T-cell (primary cell): ENCODE data around the gene GUSB. TPM values are rescaled to one million over a fixed set of nuclear protein-coding genes. Genes with fewer than 3 reads are reported as not detected.

Source experiments
- ATAC-seq, 4 experiments: fragments of 200-7000 bp in 3 of 4; fragments of 150-1000 bp in 1 of 4; cut with Tn5 transposase; replicated peaks in 1 of 4; 1 replicate in 3 of 4; 2 replicates in 1 of 4; pipeline ENCODE4 v1.10.0; 2021; ENCODE audit warnings: moderate library complexity in 3 of 4, mild to moderate bottlenecking in 2 of 4, moderate number of reproducible peaks in 1 of 4
- CTCF ChIA-PET, 2 donors: fragments of 300-600 bp; sonication (Branson Sonifier 250); formaldehyde crosslinking; loops; one replicate each; lab custom pipeline; 2022; ENCODE audit warnings: antibody characterized with exemption in 2 of 2; lab: Charles Lee
- POLR2A ChIA-PET, 2 donors: fragments of 300-600 bp; sonication (Branson Sonifier 250); formaldehyde crosslinking; loops; one replicate each; lab custom pipeline; 2022; ENCODE audit warnings: antibody characterized with exemption in 2 of 2; lab: Charles Lee
- DNase-seq, 35 experiments: peaks; one replicate each; pipeline versions ENCODE4 v3.0.0 to v3.0.0-alpha.2; 2013 to 2023
- H3K27ac ChIP-seq: one replicate; pipeline ENCODE4 v1.5.1; 2013; ENCODE audit warnings: low read length
- H3K27me3 ChIP-seq, 2 experiments: replicated peaks in 1 of 2; 1 replicate in 1 of 2; 2 replicates in 1 of 2; pipeline versions ENCODE4 v1.6.1 to v1.7.0; 2013; ENCODE audit warnings: low read length in 1 of 2, mixed read lengths in 1 of 2; ENCODE audit not compliant: control insufficient read depth in 2 of 2, insufficient read depth in 2 of 2; ENCODE audit errors: extremely low read depth in 1 of 2
- H3K36me3 ChIP-seq, 2 donors: 1 replicate in 1 of 2; 2 replicates in 1 of 2; pipeline versions ENCODE4 v1.6.1 to v1.7.0; 2013; ENCODE audit warnings: low read length in 1 of 2; ENCODE audit not compliant: control insufficient read depth in 2 of 2, insufficient read depth in 1 of 2; ENCODE audit errors: extremely low read depth in 1 of 2
- H3K4me1 ChIP-seq, 2 experiments: 1 replicate in 1 of 2; 2 replicates in 1 of 2; pipeline versions ENCODE4 v1.6.1 to v1.7.0; 2013; ENCODE audit warnings: low read length in 2 of 2, mixed read lengths in 1 of 2; ENCODE audit not compliant: insufficient read depth in 2 of 2, control insufficient read depth in 1 of 2; ENCODE audit errors: extremely low read depth in 1 of 2
- H3K4me3 ChIP-seq, 2 donors: 1 replicate in 1 of 2; 2 replicates in 1 of 2; pipeline versions ENCODE4 v1.5.1 to v1.7.0; 2013; ENCODE audit warnings: mild to moderate bottlenecking in 2 of 2, low read length in 1 of 2, moderate library complexity in 1 of 2; ENCODE audit not compliant: control insufficient read depth in 1 of 2; ENCODE audit errors: extremely low read depth in 1 of 2
- H3K9me3 ChIP-seq: 2 replicates; pipeline ENCODE4 v1.7.0; 2013
- H3K27ac Mint-ChIP-seq, 2 donors: one replicate each; pipeline ENCODE4 v1.8.0; 2020 to 2021; ENCODE audit warnings: mild to moderate bottlenecking in 2 of 2, mixed read lengths in 2 of 2
- H3K27me3 Mint-ChIP-seq, 2 donors: one replicate each; pipeline ENCODE4 v1.8.0; 2021 to 2022; ENCODE audit warnings: mixed read lengths in 2 of 2
- H3K36me3 Mint-ChIP-seq: one replicate; pipeline ENCODE4 v1.8.0; 2021; ENCODE audit warnings: mixed read lengths
- H3K4me1 Mint-ChIP-seq, 3 donors: one replicate each; pipeline ENCODE4 v1.8.0; 2020 to 2022; ENCODE audit warnings: mixed read lengths in 3 of 3, mild to moderate bottlenecking in 1 of 3
- H3K4me3 Mint-ChIP-seq, 3 donors: one replicate each; pipeline ENCODE4 v1.8.0; 2020 to 2022; ENCODE audit warnings: mild to moderate bottlenecking in 3 of 3, mixed read lengths in 3 of 3, moderate library complexity in 3 of 3
- H3K9me3 Mint-ChIP-seq, 3 donors: one replicate each; pipeline ENCODE4 v1.8.0; 2020 to 2022; ENCODE audit warnings: mixed read lengths in 3 of 3
- WGBS: methylation state at CpG from one replicate; pipeline ENCODE4 v1.1.5; 2013; ENCODE audit warnings: missing lambda C conversion rate; ENCODE audit not compliant: insufficient coverage; 5-methylcytosine and 5-hydroxymethylcytosine counted together
- total RNA-seq, 35 experiments: library from RNA in 6 of 35; stranded (reverse) in 6 of 35; fragments of 120-200 nt in 1 of 35; gene quantifications; one replicate each; pipeline versions ENCODE4 v1.2.1 to v1.2.4 and lab custom pipeline; 2013 to 2026

The GUSB gene
- total RNA-seq, 5 donors from 2014 or later (not counting 1 experiment from before 2014, with no cell fraction given): 35.3 to 56.7 (median 52.3) TPM

DNA sequence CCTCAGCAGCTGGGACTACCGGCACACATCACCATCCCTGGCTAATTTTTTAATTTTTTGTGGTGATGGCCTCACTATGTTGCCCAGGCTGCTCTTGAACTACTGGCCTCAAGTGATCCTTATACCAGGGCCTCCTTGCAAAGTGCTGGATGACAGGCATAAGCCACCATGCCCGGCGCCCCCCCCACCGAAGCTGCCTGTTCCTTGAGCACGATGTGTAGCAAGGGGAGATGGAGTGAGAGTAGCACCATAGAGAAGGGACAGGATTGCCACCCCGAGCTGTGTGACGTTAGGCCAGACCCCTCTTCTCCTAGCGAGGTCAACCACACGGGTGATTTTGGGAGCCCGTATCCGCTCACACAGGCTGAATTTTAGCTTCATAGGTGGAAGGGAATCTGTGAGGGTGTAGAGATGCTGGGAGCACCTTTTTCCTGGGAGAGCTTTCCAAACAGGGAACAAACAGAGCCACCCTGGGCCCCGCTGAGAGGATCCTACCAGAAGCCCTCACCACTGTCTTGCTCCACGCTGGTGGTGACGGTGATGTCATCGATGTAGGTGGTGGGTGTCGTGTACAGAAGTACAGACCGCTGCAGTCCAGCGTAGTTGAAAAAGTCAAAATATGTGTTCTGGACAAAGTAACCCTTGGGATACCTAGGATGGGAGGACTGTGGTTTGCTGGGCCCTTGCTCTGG lies 3.0 kb downstream of the GUSB start:
- H3K4me3 ChIP-seq: no peak overlapping the region
- Mint-ChIP-seq H3K27ac (no peak overlapping the region), H3K27me3 (no peaks in the 10 kb centered on the region), H3K4me3 (peak overlapping the region in 1 of 3 donors; percentile 44), H3K36me3 (peaks cover 6% of the 10 kb centered on the region), H3K4me1 (peaks cover 11 to 19% (median 14%) of the 10 kb centered on the region in 3 donors), H3K9me3 (no peaks in the 10 kb centered on the region)
- H3K27ac ChIP-seq: no peak overlapping the region
- peaks cover 8 to 26% of the 10 kb centered on the region in 2 experiments for H3K4me1 ChIP-seq
- H3K9me3 ChIP-seq: no peaks in the 10 kb centered on the region
- 95% methylated on average over 6 of the region's 18 CpGs for WGBS
- peaks cover 6 to 29% of the 10 kb centered on the region in 2 donors for H3K36me3 ChIP-seq
- ATAC-seq (no peak), DNase-seq (no peak)
- no peaks in the 10 kb centered on the region for H3K27me3 ChIP-seq
- ChIA-PET CTCF (no interaction called here), POLR2A (no interaction called here)

DNA sequence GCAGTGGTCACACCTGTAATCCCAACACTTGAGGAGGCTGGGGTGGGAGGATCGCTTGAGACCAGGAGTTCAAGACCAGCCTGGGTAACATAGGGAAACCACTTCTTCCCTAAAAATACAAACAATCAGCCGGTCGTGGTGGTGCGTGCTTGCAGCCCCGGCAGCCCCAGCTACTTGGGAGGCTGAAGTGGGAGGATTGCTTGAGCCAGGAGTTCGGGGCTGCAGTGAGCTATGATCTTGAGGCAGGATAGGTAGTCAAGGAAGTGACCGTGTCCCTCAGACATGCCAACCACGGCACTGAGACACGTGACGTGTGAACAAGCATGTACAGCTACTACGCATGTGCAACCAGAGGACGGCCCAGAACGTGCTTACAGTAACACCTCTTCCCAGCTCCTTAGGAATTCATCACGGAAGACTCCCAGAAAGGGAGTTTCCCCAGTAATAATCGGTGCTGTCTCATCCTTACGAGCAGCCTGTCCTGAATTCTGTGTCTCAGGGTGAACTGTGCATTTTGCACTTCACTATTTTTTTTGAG lies 5.3 kb downstream of the GUSB start:
- H3K4me3 Mint-ChIP-seq: no peak overlapping the region
- Histone ChIP-seq H3K4me1 (peaks cover 8 to 17% of the 10 kb centered on the region in 2 experiments), H3K27ac (no peak overlapping the region), H3K27me3 (no peaks in the 10 kb centered on the region), H3K9me3 (no peaks in the 10 kb centered on the region), H3K4me3 (no peak overlapping the region), H3K36me3 (peaks cover 19 to 47% of the 10 kb centered on the region in 2 donors)
- ATAC-seq (no peak), DNase-seq (no peak)
- ChIA-PET POLR2A (no interaction called here), CTCF (no interaction called here)
- no peaks in the 10 kb centered on the region for H3K27me3 Mint-ChIP-seq
- peaks cover 17% of the 10 kb centered on the region for H3K36me3 Mint-ChIP-seq
- H3K9me3 Mint-ChIP-seq: no peaks in the 10 kb centered on the region
- no peak overlapping the region for H3K27ac Mint-ChIP-seq
- 95% methylated on average over 8 of the region's 16 CpGs for WGBS
- H3K4me1 Mint-ChIP-seq: peaks cover 11 to 19% (median 14%) of the 10 kb centered on the region in 3 donors

DNA sequence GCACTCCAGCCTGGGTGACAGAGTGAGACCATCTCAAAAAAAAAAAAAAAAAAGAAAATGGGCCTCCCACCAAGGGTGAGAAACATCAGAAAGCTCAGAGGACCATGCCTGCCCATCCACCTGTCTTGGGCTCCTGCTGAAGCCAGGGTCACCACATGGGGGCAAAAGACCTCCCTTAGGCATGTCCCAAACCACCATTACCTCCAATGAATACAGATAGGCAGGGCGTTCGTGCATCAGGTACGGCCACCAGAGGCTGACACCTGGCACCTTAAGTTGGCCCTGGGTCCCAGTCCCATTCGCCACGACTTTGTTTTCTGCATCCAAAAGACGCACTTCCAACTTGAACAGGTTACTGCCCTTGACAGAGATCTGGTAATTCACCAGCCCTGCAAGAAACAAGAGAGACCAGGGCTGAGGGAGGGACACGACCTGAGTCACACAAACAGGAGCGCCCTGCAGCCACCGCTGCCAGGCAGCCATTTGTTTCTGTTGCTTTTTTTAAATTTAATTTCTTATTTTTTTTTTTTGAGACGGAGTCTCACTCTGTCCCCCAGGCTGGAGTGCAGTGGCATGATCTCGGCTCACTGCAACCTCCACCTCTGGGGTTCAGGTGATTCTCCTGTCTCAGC lies 6.1 kb downstream of the GUSB start:
- Mint-ChIP-seq H3K9me3 (no peaks in the 10 kb centered on the region), H3K36me3 (peaks cover 19% of the 10 kb centered on the region), H3K4me3 (no peak overlapping the region), H3K4me1 (peaks cover 8 to 16% (median 12%) of the 10 kb centered on the region in 3 donors), H3K27ac (no peak overlapping the region), H3K27me3 (no peaks in the 10 kb centered on the region)
- Histone ChIP-seq H3K9me3 (no peaks in the 10 kb centered on the region), H3K27me3 (no peaks in the 10 kb centered on the region), H3K4me1 (peaks cover 6 to 9% of the 10 kb centered on the region in 2 experiments), H3K4me3 (no peak overlapping the region), H3K36me3 (peaks cover 21 to 54% of the 10 kb centered on the region in 2 donors), H3K27ac (no peak overlapping the region)
- POLR2A ChIA-PET: no interaction called here
- 95% methylated on average over 7 of the region's 11 CpGs for WGBS
- CTCF ChIA-PET: interaction anchor here in 1 of 2 donors (0.6 kb wide), 1 partner anchor 18 kb away, joined by 3 read pairs; no protein-coding TSS in a partner anchor
- ATAC-seq (no peak), DNase-seq (no peak)

DNA sequence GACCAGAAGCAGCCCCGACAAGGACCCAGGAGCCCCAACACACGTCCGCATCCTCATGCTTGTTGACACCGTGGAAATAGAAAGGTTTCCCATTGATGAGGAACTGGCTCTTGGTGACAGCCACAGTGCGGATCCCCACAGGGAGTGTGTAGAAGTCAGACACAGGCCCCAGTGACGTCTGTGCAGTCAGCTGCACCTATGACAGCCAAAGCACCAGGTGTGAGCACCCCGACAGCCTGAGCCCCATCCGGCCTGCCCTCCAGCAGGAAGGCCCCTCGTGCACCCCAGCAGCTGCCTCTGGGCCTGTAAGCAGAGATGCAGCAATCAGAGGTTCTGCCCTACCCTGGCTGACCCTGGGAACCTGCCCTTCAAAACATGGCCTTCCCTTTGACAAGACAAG lies 7.1 kb downstream of the GUSB start:
- H3K4me3 Mint-ChIP-seq: no peak overlapping the region
- WGBS: 91% methylated on average over 9 of the region's 9 CpGs

DNA sequence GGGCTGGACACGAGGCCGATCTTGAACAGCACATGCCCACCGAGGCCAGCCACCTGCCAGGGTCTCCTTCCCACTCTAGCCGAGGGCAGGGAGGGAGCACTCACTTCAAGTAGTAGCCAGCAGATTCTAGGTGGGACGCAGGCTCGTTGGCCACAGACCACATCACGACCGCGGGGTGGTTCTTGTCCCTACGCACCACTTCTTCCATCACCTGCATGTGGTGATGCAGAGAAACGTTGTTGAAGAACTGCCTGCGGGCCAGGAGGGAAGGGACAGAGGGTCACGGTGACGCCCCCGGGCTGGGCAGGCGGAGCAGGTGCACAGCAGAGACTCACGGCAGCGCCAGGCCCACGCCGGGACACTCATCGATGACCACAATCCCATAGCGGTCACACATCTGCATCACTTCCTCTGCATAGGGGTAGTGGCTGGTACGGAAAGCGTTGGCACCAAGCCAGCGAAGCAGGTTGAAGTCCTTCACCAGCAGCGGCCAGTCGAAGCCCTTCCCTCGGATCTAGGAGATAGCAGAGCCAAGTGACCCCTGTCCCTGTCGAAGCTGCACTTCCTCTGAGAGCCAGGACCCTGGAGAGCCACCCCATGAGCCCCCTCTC lies 7.7 kb downstream of the GUSB start:
- WGBS: 99% methylated on average over 16 of the region's 29 CpGs
- no peaks in the 10 kb centered on the region for H3K27me3 Mint-ChIP-seq
- H3K4me3 ChIP-seq: no peak overlapping the region
- ATAC-seq: no peak
- ChIA-PET POLR2A (no interaction called here), CTCF (no interaction called here)
- no peak overlapping the region for H3K4me3 Mint-ChIP-seq
- H3K36me3 ChIP-seq: peaks cover 29 to 62% of the 10 kb centered on the region in 2 donors
- H3K4me1 Mint-ChIP-seq: peaks cover 0 to 3% (median 0%) of the 10 kb centered on the region in 3 donors
- H3K36me3 Mint-ChIP-seq: peaks cover 28% of the 10 kb centered on the region
- H3K9me3 Mint-ChIP-seq: no peaks in the 10 kb centered on the region
- no peak overlapping the region for H3K27ac Mint-ChIP-seq
- no peaks in the 10 kb centered on the region for H3K4me1 ChIP-seq
- no peak overlapping the region for H3K27ac ChIP-seq
- no peaks in the 10 kb centered on the region for H3K9me3 ChIP-seq
- H3K27me3 ChIP-seq: no peaks in the 10 kb centered on the region
- DNase-seq: no peak

More for the DNA sequence above, 7.1 kb downstream of the GUSB start:
- Histone ChIP-seq H3K4me3 (no peak overlapping the region), H3K27ac (no peak overlapping the region), H3K4me1 (no peaks in the 10 kb centered on the region), H3K9me3 (no peaks in the 10 kb centered on the region), H3K27me3 (no peaks in the 10 kb centered on the region), H3K36me3 (peaks cover 26 to 63% of the 10 kb centered on the region in 2 donors)
- ChIA-PET CTCF (no interaction called here), POLR2A (no interaction called here)
- Mint-ChIP-seq H3K27ac (no peak overlapping the region), H3K36me3 (peaks cover 23% of the 10 kb centered on the region), H3K9me3 (no peaks in the 10 kb centered on the region), H3K27me3 (no peaks in the 10 kb centered on the region), H3K4me1 (peaks cover 0 to 7% (median 4%) of the 10 kb centered on the region in 3 donors)
- DNase-seq (no peak), ATAC-seq (no peak)

DNA sequence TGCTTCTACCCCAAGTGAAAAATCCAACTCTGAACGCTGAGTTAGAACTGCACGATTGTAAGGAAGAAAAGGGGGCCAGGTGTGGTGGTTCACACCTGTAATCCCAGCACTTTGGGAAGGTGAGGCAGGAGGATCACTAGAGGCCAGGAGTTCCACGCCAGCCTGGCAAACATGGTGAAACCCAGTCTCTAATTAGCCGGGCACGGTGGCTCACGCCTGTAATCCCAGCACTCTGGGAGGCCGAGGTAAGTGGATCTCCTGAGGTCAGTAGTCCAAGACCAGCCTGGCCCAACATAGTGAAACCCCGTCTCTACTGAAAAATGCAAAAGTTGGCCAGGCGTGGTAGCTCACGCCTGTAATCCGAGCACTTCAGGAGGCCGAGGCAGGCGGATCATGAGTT lies 9.0 kb downstream of the GUSB start:
- Histone ChIP-seq H3K36me3 (peaks cover 40 to 72% of the 10 kb centered on the region in 2 donors), H3K4me3 (no peak overlapping the region), H3K4me1 (no peaks in the 10 kb centered on the region), H3K9me3 (no peaks in the 10 kb centered on the region), H3K27me3 (no peaks in the 10 kb centered on the region), H3K27ac (no peak overlapping the region)
- no peak for ATAC-seq
- Mint-ChIP-seq H3K27me3 (no peaks in the 10 kb centered on the region), H3K27ac (no peak overlapping the region), H3K9me3 (no peaks in the 10 kb centered on the region), H3K36me3 (peaks cover 28% of the 10 kb centered on the region), H3K4me1 (no peaks in the 10 kb centered on the region), H3K4me3 (no peak overlapping the region)
- ChIA-PET CTCF (no interaction called here), POLR2A (interaction anchor here in 1 of 2 donors (0.7 kb wide), 1 partner anchor 11 kb away, joined by 4 read pairs; no protein-coding TSS in a partner anchor)
- 96% methylated on average over 10 of the region's 13 CpGs for WGBS
- DNase-seq: no peak
